ENCODE data around the gene CATSPERE. TPM values are rescaled to one million over a fixed set of nuclear protein-coding genes. Genes with fewer than 3 reads are reported as not detected.

Gene CATSPERE
- total and polyA plus RNA-seq, 9 of the 15 experiments (the other 6 are each of a cell fraction or from before 2014, with no cell fraction given): 0.06 to 0.16 (median 0.09) TPM; not detected in 3

GRCh38 chr1:244513493-244513892, 52.4 kb downstream of the CATSPERE start (continued):
- TF ChIP-seq, protein P1, sequence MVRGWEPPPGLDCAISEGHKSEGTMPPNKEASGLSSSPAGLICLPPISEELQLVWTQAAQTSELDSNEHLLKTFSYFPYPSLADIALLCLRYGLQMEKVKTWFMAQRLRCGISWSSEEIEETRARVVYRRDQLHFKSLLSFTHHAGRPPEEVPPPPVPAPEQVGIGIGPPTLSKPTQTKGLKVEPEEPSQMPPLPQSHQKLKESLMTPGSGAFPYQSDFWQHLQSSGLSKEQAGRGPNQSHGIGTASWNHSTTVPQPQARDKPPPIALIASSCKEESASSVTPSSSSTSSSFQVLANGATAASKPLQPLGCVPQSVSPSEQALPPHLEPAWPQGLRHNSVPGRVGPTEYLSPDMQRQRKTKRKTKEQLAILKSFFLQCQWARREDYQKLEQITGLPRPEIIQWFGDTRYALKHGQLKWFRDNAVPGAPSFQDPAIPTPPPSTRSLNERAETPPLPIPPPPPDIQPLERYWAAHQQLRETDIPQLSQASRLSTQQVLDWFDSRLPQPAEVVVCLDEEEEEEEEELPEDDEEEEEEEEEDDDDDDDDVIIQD (CRISPR knock-in tag; IDR thresholded peaks at IDR 0.05): no peak
- TF ChIP-seq POLR2G (IDR thresholded peaks at IDR 0.05; ENCODE audit: low read depth, low read length) (no peak), MLLT1 (IDR thresholded peaks at IDR 0.05) (no peak)

DNA sequence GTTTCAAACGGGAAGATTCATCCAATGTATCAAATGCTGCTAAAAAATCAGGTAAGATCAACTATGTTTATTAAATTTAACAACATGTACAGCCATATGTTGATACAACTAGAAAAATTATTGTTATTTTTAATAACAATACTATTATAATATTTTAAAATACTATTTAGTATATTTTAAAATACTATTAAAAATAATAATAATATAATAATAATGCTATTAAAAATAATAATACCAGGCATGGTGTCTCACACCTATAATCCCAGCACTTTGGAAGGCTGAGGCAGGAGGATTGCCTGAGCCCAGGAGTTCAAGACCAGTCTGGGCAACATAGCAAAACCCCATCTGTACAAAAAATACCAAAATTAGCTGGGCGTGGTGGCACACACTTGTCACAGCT, 54.6 kb downstream of the CATSPERE start:
- H4K20me1 ChIP-seq (replicated peaks; ENCODE audit: control insufficient read depth, insufficient read depth, low read length): no peaks in the 10 kb centered on the region
- WGBS (ENCODE audit: insufficient coverage, low coverage, missing lambda C conversion rate): 2% methylated on average over 2 of the region's 2 CpGs
- no peak for FAIRE-seq
- H3K9me1 ChIP-seq (ENCODE audit: control insufficient read depth, insufficient read depth, low read length): no peaks in the 10 kb centered on the region
- no peak overlapping the region for H3K9ac ChIP-seq (ENCODE audit: insufficient read depth in 1 of 2, low read depth in 2 of 2, low read length in 2 of 2)
- H3K36me3 ChIP-seq (ENCODE audit: control insufficient read depth, insufficient read depth, low read length): no peaks in the 10 kb centered on the region
- TF ChIP-seq TAF1 (IDR thresholded peaks at IDR 0.05; ENCODE audit: control insufficient read depth, extremely low read depth, insufficient read depth, low read length, severe bottlenecking) (no peak), PHF20 (IDR thresholded peaks at IDR 0.05; ENCODE audit: partially characterized antibody) (no peak), U2AF1 (optimal IDR thresholded peaks at IDR 0.05; ENCODE audit: low read depth, low read length) (no peak)
- TF ChIP-seq, protein P2, sequence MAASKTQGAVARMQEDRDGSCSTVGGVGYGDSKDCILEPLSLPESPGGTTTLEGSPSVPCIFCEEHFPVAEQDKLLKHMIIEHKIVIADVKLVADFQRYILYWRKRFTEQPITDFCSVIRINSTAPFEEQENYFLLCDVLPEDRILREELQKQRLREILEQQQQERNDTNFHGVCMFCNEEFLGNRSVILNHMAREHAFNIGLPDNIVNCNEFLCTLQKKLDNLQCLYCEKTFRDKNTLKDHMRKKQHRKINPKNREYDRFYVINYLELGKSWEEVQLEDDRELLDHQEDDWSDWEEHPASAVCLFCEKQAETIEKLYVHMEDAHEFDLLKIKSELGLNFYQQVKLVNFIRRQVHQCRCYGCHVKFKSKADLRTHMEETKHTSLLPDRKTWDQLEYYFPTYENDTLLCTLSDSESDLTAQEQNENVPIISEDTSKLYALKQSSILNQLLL (CRISPR knock-in tag; IDR thresholded peaks at IDR 0.05; ENCODE audit: borderline replicate concordance): no peak
- ChIA-PET CTCF (ENCODE audit: low intra/inter-chr PET ratio) (no interaction called here), POLR2A (no interaction called here)
- BruUV-seq (replicated peaks): no TSS peak
- no peak for DNase-seq (ENCODE audit: extremely low read depth in 1 of 4, low spot score in 3 of 4)
- H3K27ac ChIP-seq (ENCODE audit: extremely low read depth, low read depth, low read length): no peak overlapping the region
- no peaks in the 10 kb centered on the region for H3K4me1 ChIP-seq (replicated peaks in 1 of 2; ENCODE audit: control insufficient read depth in 2 of 2, insufficient read depth in 2 of 2, low read length in 2 of 2)
- no peaks in the 10 kb centered on the region for H3K79me2 ChIP-seq (ENCODE audit: control insufficient read depth, insufficient read depth, low read length)
- H3K9me3 ChIP-seq (replicated peaks; ENCODE audit: control insufficient read depth, insufficient read depth, low read depth, low read length): no peaks in the 10 kb centered on the region
- no peak overlapping the region for H3K4me3 ChIP-seq
- no peak overlapping the region for H3K4me2 ChIP-seq (ENCODE audit: insufficient read depth, low read length)
- intact Hi-C loops (cut with micrococcal nuclease): no loop called here
- H2AFZ ChIP-seq (ENCODE audit: low read depth, low read length): no peak overlapping the region
- ATAC-seq: no peak
- H3K27me3 ChIP-seq (ENCODE audit: control insufficient read depth in 2 of 2, insufficient read depth in 2 of 2, low read length in 2 of 2): peaks cover 0 to 11% of the 10 kb centered on the region in 2 experiments; a peak in 1 of 5 replicates
- in situ Hi-C loops (cut with MboI): no loop called here
